ENCODE measurements around the gene AP5S1. TPM values are rescaled to one million over a fixed set of nuclear protein-coding genes. Genes with fewer than 3 reads are reported as not detected.

Gene AP5S1
- total and polyA plus RNA-seq, 9 of the 15 experiments (the other 6 are each of a cell fraction or from before 2014, with no cell fraction given): 2.6 to 8.8 (median 4.4) TPM

GRCh38 chr20:3873507-3873906 lies 53.2 kb downstream of the AP5S1 start (continued):
- TF ChIP-seq ZNF140 (CRISPR knock-in tag; IDR thresholded peaks at IDR 0.05) (no peak), ZNF407 (IDR thresholded peaks at IDR 0.05; ENCODE audit: low read depth) (no peak), BRD4 (IDR thresholded peaks at IDR 0.05) (no peak), HSF4 (CRISPR knock-in tag; IDR thresholded peaks at IDR 0.05; ENCODE audit: borderline replicate concordance) (no peak), CHD7 (IDR thresholded peaks at IDR 0.05; ENCODE audit: low read depth, low read length) (no peak), ARID3B (CRISPR knock-in tag; IDR thresholded peaks at IDR 0.05; ENCODE audit: borderline replicate concordance) (no peak)

Data from K562 (cell line).